Measurements from ENCODE around the gene RAB8B.

RAB8B gene

GRCh38 chr15:63238796-63239195 lies 49.4 kb downstream of the RAB8B start:
- DNase-seq: no peak

- DNase-seq: no peak
These were observed 50.7 kb downstream of the RAB8B start for GRCh38 chr15:63240109-63240508.

- no peak for DNase-seq
These were observed 51.9 kb downstream of the RAB8B start for GRCh38 chr15:63241316-63241715.

GRCh38 chr15:63243101-63243500 lies 53.7 kb downstream of the RAB8B start:
- no peak for DNase-seq

DNA sequence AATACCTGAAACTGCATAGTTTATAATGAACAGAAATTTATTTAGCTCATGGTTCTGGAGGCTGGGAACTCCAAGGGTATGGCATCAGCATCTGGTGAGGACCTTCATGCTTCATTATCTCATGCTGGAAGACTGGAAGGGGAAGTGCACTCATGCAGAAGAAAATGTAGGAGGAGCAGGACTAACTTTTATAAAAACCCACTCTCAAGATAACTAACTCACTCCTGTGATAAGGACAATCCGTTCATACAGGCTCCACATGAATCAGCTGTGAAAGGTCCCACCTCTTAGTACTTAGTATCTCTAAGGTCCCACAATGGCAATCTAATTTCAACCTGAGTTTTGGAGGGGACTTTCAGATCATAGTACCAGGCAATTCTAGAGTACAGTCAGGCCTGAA lies 54.4 kb downstream of the RAB8B start:
- DNase-seq: no peak

GRCh38 chr15:63244399-63244798 lies 55.0 kb downstream of the RAB8B start:
- no peak for DNase-seq

DNA sequence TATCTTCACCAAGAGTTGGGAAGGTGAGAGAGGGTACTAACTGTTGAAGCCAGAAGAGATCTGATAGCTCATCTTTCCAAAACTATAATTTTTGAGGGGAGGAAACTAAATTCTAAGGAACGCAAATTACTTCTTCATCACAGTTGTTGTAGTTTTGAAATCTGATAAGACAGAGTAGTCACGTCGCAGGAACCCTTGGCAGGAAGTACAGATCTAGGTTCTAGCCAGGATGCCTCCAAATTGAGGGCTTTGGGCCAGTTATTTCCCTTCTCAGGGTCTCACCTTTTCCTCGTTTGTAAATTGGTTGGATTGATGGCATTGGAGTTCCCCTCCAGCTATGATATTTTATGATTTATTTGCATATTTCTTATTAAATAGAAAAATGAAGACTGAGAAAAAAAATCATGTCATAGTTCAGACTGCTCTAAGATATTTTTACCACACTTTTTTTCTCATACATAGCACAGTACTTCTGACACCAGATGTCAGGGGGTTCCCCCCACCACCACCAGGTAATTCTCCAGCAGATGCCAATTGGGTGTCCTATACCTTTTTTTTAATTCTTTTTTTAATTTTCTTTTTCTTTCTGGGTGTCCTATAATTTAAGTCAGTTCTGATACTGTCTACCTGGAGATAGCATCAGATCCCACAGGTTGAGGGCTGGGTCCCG lies 55.7 kb downstream of the RAB8B start:
- DNase-seq: no peak

- no peak for DNase-seq
These were observed 57.5 kb downstream of the RAB8B start for GRCh38 chr15:63246691-63247469.

- no peak for DNase-seq
These were observed 61.0 kb downstream of the RAB8B start for GRCh38 chr15:63250312-63250965.

- no peak for DNase-seq
These were observed 62.3 kb downstream of the RAB8B start for GRCh38 chr15:63251701-63252100.

GRCh38 chr15:63252292-63252691 lies 62.9 kb downstream of the RAB8B start:
- no peak for DNase-seq

DNA sequence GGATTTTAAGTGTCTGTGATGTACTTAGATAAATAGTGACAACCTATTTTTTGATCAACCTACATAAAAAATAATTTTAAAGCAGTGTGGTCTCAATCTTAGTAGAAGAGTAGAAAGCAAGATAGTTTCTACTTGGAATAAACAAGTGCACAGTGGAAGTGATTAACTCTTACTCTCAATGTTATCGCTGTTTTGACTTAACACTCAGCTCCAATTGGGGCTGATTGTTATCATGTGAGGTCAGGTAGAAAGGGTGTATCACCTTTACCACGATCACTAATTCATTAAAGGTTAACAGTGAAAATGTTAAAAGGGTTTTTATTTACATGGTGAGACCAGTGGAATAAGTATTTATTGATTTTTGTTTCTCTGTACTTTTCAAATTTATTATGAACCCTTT lies 65.6 kb downstream of the RAB8B start:
- DNase-seq: no peak

DNA sequence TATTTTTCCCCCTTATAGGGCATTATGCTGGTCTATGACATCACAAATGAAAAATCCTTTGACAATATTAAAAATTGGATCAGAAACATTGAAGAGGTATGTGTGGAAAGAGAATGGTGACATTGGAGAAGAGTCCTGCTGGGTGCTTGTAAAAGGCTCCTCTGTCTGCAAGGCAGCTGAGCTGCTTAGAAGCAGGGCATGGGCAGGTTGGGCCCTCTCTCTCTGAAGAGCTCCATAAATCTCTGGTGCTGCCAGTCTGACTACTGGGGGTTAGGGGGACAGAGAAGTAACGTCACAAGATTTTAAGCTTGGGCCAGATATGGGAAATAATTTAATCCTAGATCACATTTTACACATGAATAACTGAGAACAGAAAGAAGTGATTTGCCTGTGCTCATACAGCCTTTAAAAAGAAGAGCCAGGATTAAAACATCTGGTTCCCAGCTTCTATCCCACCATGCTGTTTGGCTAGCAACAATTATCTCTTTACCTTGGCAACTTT lies 66.1 kb downstream of the RAB8B start:
- DNase-seq: no peak

DNA sequence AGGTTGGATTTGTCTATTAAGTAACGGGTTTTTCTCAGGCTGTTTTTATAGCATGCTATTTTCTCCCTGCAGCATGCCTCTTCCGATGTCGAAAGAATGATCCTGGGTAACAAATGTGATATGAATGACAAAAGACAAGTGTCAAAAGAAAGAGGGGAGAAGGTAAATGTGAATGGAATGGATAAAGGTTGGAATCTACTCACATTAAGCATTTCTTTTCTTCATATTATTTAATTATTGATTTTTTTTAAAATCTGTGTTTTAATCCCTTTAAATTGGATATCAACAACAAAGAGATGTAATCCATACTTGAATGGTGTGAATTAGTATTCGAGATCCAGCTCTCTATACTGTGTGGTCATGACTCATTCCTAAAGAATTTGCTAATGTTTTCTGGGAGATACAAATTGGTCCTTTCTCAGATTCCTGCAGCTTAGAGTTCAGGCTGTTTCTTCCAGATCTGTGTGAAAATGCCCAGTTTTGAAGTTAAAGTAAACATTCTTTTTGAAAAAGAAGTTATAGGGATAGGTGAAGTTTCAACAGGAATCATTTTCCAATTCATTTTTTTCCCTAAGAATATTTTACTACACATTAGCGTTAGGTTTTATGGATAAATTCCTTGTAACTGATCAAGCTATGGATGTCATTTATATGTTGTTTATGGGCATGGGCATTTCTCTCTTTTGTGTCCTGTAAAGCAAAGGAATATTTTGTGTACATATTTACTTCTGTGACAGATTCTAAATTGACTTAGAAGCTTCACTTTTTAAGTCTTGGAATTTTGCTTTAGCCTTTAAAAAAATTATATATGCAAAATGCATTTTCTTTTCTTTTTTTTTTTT lies 67.2 kb downstream of the RAB8B start:
- DNase-seq: no peak

DNA sequence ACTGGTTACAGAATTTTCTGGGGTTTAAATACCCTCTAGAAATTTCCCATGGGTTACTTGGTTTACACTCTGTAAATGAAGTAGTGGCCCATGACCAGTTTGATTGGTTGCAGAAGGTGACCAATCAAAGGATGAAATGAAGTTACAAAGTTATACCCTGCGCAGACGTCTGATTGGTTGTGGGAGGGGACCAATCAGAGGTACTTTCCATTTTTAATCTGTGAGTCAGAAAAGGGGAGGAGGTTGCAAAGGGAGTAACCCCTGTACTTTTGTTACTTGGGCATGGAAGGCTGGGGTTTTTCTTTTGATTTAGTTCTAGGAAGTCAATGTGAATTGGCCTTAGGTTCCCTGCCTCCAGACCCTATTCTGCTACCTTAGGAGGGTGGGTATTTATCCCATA lies 69.3 kb downstream of the RAB8B start:
- DNase-seq: no peak

DNA sequence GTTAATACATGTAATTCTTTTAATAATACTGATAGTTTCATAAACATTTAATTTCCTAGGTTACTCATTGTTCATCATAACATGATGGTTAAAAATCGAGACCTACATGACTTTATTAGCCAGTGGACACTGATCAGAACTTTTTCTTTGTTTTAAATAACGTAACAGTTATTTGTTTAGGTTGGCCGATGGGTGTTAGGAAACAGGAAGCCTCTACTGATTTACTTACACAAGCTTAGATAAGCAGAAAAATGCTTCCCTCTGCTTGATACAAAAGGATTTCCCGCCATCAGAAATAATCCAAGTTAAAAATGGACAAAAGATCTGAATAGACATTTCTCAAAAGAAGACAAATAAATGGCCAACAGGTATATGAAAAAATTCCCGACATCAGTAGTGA lies 71.4 kb downstream of the RAB8B start:
- no peak for DNase-seq

- DNase-seq: no peak
These were observed 71.9 kb downstream of the RAB8B start for GRCh38 chr15:63261311-63261710.

GRCh38 chr15:63263519-63263918 lies 74.1 kb downstream of the RAB8B start:
- DNase-seq: no peak

DNA sequence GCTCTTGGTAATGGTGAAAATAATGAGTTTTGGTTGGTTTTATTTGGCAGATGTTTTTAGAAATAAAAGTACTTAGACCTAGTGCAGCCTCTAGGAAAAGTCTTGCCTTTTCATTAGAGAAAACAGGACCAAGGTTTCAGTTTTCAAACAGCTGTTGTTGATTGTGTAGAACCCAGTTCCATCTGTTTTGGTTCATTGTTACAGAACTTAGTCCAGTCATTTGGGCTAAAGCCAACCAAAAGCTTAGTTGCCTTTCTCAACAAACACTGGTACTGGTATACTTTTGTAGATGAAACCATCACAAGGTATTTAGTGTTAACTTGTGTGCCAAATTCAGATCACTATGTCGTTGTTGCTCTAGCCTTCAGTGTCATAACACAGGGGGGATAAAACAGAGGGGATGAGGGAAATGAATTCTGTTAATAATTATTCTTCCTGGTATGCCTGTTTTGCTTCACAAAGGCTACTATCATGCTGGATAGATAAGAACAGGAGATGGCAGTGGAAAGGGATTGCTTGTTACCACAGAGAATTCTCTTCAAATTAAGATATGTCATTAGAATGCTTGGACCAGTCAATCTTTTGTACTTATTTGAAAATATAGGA lies 75.4 kb downstream of the RAB8B start:
- DNase-seq: no peak

GRCh38 chr15:63274427-63274826 lies 85.0 kb downstream of the RAB8B start:
- no peak for DNase-seq

DNA sequence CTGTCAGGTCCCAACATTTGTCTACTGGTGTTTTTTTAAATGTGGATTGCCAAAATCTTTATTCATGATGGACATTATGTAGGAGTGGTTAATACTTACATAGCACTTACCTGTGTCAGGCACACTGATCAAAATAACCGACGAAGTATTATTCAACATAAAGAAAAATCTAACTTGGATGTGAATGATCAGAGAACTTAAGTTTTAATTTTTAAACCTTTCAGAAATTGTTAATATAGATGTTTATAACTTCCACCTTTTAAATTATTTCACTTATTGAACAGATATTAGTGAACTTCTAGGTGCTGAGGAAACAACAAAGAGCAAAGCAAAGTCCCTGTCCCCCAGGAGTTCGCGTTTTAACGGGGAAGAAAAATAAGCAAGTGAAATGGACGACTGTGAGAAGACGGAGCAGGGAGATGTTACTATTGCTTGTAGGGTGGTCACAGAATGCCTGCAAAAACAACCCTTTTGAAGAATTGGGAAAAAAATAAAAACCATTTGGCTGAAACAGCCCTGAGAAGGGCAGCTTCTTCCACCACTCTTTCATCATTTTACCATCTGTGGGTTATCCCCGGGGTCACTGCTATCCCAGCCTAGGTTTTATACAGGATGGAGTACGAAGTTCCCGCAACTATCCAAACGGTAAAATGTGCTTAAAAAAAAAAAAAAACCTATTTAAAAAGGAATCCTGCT lies 87.1 kb downstream of the RAB8B start:
- DNase-seq: no peak

All from activated CD4-positive, alpha-beta T cell treated with anti-CD3 and anti-CD28 coated beads for 4 hours (primary cell).